Activated CD4-positive, alpha-beta T cell treated with anti-CD3 and anti-CD28 coated beads for 4 hours (primary cell): Measurements from ENCODE around the gene ZSCAN2.
"Not testable (repeated sequence)": the region's sequence is repeated elsewhere in the genome, so short reads cannot be mapped to it uniquely, and the experiment has no call there.

ENCODE experiments used
- DNase-seq, 2 donors: peaks; one replicate each; pipeline ENCODE4 v3.0.0-alpha.2; 2020

The ZSCAN2 gene

DNA sequence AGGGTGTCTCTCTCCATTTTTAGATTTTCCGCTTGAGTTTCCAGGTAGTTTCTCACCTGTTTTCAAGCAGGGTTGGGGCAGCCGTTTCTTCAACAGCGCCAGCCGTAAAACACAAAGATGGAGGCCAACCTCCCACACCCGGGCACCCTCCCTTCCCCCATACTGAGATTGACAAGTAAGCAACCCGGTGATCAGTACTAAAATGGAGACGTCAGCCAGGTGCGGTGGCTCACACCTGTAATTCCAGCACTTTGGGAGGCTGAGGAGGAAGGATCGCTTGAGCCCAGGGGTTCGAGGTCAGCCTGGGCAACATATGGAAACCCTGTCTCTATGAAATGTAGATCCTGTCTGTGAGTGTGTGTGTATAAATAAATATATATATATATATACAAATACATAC lies 903 bp upstream of the ZSCAN2 start:
- no peak for DNase-seq

DNA sequence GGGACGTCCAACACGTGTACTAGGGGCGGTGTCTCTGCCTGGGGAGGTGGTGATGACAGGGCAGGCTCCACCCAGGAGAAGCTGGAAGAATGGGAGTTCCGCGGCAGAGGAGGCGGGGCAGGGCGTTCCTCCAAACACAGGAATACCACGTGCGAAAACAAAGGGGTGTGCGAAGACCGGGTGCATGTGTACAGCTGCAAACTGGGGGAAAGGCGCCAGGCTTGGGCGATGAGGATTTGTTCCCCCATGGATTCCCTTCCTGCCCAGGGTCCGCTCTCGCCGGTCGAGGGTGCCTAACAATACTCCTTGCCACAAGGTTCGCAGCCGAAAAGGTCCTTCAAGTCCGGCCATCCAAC lies 500 bp upstream of the ZSCAN2 start:
- DNase-seq: peak; percentile 48 to 59

DNA sequence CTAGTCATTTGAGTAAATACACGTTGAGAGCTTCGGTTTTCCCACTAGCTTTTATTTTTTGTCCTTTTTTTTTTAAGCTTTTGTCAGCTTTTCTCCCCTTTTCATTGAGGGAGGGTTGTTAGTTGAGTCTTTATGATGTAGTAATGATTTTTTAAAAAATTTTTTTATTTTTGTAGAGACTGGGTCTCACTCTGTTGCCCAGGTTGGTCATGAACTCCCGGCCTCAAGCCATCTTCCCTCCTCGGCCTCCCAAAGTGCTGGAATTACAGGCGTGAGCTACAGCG lies 688 bp downstream of the ZSCAN2 start:
- no peak for DNase-seq

DNA sequence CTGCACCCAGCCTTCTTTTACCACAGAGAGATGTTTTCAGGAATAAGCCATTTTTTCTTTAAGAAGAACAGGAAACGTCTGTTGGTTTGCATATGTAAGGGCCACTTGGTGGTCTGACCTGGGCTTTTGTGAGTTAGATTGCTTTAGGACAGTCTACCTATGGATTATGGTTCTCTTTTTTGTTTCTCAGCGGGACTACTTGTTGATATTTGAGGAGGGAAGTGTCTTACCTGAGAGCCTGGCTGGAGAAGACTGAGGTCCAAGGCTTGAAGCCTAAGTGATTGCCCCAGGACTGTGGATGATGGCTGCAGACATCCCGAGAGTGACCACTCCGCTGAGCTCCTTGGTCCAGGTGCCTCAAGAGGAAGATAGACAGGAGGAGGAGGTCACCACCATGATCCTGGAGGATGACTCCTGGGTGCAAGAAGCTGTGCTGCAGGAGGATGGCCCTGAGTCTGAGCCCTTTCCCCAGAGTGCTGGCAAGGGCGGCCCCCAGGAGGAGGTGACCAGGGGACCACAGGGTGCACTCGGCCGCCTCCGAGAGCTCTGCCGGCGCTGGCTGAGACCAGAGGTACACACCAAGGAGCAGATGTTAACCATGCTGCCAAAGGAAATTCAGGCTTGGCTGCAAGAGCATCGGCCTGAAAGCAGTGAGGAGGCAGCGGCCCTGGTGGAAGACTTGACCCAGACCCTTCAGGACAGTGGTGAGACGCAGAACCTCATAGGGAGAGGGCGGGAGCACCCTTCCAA lies 3.0 kb downstream of the ZSCAN2 start:
- DNase-seq: no peak

DNA sequence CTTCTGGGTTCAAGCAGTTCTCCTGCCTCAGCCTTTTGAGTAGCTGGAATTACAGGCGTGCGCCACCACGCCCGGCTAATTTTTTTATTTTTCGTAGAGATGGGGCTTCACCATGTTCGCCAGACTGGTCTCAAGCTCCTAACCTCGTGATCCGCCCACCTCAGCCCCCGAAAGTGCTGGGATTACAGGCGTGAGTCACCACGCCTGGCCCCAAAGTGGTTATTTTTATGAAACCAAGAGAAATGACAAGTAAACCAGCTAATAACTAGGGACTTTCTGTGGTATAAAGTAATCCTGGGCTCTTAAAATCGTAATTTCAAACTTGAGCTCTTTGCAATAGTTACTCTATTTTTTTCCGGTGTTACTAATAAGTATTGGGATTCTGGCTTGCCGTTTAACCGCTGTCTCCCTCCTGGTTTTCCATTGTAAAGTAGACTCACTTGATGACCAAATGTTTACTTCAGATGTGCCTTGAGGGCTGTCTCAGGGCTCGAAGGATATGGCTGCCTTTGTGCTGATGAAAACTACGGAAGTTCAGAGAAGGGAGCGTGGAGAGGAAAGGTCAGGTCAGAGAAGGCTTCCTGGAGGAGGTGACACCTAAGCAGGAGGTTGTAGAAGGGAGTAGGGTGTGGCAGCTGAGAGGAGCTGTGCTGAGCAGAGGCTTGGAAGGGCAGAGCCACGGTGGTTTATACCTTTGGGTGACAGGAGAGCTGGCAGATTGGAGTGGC lies 4.2 kb downstream of the ZSCAN2 start:
- DNase-seq: peak; percentile 15 to 23

DNA sequence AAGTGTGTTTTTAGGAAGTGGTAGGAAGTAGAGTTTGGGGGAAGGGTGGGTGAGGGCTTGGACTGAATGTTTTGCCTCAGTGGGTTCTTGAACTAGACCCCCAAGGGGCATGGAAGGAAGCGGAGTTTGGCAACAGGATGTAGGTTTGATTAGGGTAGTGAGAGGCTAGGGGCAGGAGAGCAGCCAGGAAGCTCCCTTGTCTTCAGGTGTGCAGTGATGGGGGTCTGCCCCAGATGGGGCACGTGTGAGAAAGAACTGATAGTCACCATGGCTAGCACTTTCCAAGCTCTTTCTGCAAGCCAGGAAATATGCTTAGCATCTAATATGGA lies 4.7 kb downstream of the ZSCAN2 start:
- no peak for DNase-seq

DNA sequence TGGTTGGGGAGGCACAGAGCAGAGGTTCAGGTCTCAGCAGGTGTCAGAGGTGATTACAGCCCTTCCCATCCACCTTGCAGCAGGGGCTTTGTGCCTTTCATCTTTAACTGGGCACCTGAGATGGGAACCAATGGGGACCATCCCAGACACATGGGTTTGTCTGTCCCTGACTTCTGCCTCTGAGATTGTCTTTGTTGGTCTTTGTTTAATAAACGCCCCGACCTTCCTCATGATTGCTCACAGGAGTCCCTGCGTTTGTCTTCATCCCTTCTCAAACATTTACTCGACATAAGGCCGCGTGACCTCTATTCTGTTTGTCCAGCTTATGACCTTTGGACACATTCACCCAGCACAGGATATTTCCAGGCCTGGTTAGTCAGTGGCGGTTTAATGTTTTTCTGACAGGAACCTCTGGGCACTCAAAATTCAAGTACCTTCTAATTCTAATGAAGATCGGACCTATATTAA lies 5.9 kb downstream of the ZSCAN2 start:
- no peak for DNase-seq

DNA sequence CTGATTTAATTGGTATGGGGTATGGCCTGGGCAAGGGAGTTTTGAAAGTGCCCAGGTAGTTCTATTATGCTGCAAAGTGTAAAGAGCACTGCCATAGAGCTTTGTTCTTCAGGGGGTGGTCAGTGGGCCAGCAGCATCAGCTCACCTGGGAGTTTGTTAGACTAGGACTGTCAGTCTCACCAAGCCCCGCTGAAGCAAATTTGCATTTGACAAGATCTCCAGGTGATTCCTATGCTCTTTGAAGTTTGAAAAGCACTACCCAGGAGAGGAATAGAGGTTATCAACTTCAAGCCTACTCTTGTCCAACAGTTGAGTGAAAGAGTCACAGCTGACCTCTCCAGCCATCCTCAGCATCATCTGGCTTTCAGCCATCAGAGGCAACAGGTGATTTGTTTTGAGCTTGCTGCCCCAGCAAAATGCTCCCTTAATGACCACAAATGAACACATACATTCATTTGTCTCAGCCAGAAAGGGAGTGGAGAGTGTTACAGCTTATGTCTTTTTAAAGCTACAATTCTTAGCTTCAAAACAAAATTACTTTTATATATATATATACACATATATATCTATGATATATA lies 8.0 kb downstream of the ZSCAN2 start:
- no peak for DNase-seq

DNA sequence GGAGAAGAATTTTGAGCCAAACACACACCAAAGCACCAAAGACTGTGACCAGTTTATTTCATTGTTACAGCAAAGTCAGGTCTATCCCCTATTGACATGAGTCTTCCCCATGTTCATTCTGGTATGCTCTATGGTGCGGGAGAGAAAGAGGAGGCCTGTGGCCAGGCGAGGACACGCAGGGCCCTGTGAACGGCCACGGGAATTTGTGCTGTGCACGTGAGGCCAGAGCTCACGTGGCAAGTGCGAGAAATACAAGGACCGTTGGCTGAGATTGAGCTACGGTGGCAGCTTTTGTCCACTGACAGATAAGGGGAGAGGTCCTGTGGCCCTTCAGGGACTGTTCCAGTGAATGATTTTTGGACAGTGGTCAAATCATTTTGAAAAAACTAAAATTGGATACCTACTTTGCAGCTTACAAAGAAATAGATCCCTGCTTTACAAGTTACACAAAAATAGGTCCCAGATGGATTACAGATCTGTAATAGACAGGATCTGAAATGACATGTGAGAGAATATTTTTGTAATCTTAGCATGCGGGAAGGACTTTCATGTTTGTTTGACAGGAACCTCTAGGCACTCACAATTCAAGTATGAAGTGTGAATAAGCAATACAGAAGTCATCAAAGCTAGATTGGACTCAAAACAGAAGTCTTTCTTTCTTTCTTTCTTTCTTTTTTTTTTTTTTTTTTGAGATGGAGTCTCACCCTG lies 9.2 kb downstream of the ZSCAN2 start:
- DNase-seq: no peak

DNA sequence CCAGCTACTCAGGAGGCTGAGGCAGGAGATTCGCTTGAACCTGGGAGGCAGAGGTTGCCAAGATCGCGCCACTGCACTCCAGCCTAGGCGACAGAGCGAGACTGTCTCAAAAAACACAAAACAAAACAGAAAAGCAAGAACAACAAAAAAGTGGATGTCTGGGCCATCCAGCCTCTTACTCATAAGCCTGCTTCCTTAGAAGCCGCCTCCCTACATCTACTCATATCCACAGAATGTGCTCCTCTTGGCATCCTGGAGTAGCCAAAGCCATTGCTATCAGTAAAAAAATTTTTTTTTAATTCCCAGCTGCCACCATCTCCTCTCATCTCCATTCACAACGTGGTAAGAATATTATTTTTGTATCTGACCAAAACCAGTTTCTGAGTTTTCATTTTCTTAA lies 10.8 kb downstream of the ZSCAN2 start:
- DNase-seq: no peak

DNA sequence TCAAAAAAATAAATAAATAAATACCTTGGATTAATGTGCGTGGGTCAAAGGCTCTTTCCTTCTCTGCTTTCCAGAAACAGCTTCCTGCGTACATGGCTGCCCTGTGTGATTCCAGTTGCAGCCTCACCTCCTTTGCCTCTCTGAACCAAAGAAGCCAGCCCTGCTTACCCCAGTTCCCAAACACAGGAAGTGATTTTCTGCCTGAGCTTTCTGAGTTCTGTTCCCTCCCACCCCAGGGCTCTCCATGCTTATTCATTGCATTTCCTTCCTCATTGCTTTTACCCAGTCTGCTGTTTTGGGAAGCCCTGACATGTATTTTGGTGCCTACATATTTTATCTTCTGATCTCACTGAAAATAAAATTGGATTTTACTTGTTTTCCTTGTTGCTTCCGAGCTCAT lies 15.4 kb downstream of the ZSCAN2 start:
- no peak for DNase-seq

DNA sequence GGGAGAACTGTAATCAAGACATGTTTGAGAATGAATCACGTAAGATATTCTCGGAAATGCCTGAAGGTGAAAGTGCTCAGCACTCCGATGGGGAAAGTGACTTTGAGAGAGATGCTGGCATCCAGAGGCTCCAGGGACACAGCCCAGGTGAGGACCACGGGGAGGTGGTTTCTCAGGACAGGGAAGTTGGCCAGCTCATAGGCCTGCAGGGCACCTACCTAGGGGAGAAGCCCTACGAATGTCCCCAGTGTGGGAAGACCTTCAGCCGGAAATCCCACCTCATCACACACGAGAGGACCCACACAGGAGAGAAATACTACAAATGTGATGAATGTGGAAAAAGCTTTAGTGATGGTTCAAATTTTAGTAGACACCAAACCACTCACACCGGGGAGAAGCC lies 19.8 kb downstream of the ZSCAN2 start:
- DNase-seq: no peak

DNA sequence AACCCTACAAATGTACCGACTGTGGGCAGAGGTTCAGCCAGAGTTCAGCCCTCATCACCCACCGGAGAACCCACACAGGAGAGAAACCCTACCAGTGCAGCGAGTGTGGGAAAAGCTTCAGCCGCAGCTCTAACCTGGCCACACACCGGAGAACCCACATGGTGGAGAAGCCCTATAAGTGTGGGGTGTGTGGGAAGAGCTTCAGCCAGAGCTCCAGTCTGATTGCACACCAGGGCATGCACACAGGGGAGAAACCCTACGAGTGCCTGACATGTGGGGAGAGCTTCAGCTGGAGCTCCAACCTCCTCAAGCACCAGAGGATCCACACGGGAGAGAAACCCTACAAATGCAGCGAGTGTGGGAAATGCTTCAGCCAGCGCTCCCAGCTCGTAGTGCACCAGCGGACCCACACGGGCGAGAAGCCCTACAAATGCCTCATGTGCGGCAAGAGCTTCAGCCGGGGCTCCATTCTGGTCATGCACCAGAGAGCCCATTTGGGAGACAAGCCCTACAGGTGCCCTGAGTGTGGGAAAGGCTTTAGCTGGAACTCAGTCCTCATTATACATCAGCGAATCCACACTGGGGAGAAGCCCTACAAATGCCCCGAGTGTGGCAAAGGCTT lies 20.7 kb downstream of the ZSCAN2 start:
- DNase-seq: no peak

DNA sequence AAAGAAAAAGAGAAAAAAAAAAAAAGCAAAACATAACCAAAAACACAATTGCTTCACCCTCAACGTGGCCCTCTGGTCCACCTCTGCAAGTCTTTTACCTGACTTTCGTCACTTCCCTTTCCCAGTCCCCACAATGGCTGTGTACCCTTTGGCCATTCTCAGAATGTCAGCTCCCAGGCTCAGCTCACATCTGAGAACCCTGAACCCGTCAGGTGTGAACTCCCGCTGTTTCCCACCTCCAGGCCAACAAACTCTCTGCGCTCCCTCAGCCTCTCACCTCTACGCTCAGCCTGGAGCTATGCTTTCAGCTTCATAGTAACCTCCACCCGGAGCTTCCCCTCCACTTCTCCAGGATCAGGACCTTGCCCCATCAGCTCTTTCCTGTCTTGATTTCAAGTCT lies 23.6 kb downstream of the ZSCAN2 start:
- no peak for DNase-seq

DNA sequence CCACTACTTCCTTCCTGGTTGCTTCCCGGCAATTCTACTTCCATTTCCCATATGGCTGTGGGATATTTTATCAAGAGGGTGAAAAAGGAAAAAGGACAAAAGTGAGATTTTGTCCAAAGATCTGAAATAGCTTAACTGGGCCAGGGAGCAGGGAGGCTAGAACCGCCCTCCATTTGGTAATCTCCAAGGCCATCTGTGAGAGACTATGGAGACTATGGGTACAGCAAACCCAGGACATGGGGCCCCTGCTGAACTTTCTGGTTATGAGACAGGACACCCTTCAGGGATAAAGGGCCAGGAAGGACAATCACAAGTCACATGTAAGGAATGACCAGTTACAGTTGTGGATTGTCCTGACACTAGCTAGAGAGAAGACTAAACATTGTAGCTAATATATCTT lies 24.3 kb downstream of the ZSCAN2 start:
- no peak for DNase-seq

DNA sequence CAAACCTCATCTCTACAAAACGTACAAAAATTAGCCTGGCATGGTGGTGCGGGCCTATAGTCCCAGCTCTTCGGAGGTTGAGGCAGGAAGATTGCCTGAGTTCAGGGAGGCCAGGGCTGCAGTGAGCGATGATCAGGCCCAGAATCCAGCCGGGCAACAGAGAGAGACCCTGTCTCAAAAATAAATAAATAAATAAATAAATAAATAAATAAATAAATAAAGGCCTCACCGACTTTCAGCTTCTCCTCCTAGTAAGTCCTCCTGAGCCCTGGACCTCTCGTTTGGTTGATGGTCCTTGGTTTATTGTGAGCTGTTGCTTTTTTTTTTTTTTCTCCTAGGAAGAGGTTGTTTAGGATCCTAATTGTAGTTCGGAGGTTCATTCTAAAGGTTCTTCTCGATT lies 28.2 kb downstream of the ZSCAN2 start:
- no peak for DNase-seq

DNA sequence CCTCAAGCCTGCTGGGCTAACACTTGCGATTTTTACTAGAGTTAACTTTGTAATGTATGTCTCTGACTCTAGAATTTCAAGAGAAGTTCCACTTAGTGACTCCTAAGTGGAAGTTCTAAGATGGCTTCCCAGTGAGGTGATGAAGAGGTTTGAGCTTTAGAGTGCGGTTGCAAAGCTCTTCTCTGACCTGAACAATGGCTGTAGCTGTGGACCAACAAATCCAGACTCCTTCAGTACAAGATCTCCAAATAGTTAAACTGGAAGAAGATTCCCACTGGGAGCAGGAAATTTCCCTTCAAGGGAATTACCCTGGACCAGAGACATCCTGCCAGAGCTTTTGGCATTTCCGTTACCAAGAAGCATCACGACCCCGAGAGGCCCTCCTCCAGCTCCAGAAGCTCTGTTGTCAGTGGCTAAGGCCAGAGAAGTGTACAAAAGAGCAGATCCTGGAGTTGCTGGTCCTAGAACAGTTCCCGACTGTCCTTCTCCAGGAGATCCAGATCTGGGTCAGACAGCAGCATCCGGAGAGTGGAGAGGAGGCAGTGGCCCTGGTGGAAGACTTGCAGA lies 31.0 kb downstream of the ZSCAN2 start:
- no peak for DNase-seq

DNA sequence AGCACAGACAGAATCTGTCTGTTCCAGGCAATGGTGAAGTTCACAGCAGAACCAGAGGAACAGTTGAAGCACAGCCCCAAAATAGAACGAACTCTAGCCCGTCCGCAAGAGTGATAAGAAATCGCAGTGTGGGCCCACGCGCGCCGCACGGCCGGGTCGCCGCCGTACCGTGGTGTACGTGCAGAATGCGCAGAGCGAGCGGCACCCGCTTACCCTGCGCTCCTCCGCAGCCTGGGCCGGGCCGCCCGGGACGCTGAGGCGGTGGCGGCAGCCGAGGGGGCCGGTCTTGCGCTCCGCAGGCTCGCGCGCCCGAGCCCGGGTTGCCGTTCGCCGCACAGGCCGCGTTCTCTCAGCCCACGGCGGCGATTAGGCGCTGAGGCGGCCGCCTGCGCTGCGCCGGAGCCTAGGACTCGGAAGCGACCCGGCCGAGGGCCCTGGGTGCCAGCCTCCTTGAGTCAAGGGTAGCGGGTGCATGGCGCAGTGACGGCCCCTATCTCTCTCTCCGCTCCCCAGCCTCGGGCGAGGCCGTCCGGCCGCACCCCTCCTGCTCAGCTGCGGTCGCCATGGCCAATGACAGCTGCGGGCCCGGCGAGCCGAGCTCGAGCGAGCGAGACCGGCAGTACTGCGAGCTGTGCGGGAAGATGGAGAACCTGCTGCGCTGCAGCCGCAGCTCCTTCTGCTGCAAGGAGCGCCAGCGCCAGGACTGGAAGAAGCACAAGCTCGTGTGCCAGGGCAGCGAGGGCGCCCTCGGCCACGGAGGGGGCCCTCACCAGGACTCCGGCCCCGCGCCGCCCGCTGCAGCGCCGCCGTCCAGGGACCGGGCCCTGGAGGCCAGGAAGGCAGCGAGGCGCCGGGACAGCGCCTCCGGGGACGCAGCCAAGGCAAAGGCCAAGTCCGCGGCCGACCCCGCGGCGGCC lies 32.8 kb downstream of the ZSCAN2 start:
- DNase-seq: peak; percentile 65 to 66

DNA sequence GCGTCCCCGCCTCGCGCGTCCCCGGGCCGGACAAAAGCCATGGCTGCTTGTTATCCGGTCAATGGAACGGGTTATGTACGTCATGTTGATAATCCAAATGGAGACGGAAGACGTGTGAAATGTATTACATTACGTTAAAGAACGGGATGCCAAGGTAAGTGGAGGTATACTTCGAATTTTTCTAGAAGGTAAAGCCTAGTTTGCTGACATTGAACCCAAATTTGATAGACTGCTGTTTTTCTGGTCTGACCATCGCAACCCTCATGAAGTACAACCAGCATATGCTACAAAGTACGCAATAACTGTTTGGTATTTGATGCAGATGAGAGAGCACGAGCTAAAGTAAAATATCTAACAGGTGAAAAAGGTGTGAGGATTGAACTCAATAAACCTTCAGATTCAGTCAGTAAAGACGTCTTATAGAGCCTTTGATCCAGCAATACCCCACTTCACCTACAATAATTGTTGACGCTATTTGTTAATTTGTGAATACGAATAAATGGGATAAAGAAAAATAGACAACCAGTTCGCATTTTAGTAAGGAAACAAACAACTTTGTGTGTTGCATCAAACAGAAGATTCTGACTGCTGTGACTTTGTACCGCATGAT lies 33.5 kb downstream of the ZSCAN2 start:
- DNase-seq: no peak

DNA sequence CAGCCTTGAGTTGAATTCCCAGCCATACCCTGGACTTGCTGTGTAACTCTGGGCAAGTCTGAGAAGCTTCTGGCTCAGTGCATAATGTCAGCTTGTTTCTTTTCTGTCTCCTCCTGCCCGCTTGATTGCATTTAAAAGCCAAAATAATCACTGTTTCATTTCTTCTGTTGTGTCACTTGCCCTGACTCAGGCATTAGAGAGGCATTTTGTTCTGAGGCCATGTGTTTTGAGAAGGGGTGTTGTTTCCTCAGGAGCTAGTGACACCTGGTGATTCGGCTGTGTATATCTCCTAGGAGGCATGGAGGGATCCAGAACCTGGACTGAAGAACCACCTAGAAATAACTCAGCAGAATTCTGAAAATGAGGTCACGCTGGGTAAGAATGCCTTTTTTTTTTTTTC lies 37.3 kb downstream of the ZSCAN2 start:
- DNase-seq: no peak

DNA sequence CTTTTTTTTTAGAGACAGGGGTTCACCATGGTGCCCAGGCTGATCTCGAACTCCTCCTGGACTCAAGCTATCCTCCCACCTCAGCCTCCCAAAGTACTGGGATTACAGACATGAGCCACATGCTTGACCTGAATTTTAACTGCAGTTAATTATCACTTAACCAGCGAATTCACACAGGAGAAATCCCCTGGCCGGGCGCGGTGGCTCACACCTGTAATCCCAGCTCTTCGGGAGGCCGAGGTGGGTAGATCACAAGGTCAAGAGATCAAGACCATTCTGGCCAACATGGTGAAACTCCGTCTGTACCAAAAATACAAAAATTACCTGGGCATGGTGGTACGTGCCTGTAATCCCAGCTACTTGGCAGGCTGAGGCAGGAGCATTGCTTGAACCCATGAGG lies 41.1 kb downstream of the ZSCAN2 start:
- DNase-seq: not testable (repeated sequence)

DNA sequence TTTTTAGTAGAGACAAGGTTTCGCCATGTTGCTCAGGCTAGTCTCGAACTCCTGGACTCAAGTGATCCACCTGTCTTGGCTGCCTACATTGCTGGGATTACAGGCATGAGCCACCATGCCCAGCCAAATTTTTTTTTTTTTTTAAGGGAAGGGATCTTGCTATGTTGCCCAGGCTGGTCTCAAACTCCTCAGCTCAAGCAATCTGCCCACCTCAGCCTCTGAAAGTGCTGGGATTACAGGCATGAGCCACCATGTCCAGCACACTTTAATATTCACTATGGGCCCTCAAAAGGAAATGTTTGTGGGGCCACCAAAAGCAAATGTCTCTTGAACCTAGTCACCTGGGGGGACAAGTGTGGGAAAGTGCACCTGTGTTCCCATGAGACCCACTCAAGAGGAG lies 41.8 kb downstream of the ZSCAN2 start:
- not testable (repeated sequence) for DNase-seq
